ENCODE results near the gene MRPL10.

MRPL10 gene

DNA sequence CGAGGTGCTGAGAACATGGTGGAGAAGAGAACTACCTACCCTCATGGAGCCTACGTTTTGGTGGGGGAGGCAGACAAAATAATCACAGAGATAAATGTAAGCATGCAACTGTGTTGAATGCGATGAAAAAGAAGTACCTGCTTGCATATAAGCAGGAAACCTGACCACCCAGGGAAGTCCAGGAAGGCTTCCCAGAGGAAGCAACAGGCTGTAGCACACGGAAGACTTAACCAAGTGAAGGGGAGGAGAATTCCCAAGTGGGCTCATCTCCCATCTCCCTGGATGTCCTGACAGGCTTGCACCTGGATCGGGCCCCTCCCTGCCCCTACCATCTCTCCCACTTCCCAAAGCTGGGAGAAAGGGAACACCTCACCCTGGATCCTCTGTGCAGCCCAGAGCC is 7.7 kb upstream of the MRPL10 start:
- no peak for DNase-seq (ENCODE audit: low read depth)

GRCh38 chr17:47838636-47839035 is 7.3 kb upstream of the MRPL10 start:
- no peak for DNase-seq (ENCODE audit: low read depth)

DNA sequence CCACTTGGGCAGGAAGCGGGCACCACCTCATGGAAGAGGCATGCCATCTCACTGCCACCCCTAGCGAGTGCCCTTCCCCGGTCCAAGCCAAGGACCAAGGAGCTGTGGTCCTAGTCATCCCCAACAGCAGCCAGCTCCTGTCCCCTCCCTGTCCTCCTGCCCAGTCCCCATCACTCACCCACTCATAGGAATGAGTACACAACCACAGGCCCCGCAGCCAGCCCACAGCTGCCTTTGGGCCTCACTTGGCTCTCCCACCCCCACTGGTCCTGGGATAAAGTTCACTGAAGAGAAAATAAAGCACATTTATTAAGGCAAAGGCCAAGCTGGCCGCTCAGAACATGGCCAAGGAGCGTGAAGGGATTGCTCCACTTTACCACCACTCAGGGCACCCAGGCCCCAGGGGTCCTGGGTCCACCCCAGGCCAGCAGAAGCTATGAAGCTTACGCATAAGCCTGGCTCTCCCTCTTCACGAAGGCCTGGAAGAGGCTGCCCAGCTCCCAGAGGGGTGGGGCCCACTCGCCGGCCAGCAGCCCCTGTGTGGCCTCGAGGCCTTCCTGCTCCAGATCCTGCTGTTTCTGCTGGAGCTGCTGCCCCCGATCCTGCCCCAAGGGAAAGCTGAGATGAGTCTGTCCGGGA is 6.2 kb upstream of the MRPL10 start:
- DNase-seq (ENCODE audit: low read depth), result peak; percentile 60

DNA sequence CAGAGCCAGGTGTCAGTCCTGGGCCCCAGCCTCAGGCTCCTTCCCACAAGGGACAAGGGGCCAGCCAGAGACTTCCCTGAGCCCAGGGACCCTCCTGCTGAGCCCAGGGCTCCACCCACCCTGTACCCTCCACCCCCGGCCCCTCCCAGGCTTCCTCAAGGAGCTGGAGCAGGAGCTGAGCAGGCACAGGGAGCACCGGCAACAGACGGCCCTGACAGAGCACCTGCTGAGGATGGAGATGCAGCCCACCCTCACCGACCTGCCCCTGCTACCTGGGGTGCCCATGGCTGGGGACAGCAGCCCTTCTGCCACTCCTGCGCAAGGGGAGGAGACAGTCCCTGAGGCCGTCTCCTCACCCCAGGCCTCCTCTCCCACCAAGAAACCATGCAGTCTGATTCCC is 5.3 kb upstream of the MRPL10 start:
- DNase-seq (ENCODE audit: low read depth), result no peak

DNA sequence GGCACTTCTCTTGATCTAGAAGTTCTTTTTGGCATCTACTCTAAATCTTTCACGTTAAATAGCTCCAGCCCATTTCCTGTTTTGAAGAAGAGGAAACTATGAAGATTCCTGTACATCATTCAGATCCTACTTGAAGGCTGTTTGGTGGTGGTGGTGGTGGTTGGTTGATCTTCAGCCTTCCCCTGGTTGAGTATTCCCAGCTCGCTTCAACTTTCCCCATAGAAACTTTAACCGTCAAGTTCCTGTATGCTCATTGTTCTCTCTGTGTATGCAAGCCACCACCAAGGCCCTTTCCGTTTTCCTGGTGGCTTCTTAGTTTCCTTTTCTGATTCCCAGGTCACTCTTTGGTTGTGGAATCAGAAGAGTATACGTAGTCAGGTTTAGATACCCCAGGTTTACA is 3.4 kb upstream of the MRPL10 start:
- DNase-seq (ENCODE audit: low read depth), result no peak

DNA sequence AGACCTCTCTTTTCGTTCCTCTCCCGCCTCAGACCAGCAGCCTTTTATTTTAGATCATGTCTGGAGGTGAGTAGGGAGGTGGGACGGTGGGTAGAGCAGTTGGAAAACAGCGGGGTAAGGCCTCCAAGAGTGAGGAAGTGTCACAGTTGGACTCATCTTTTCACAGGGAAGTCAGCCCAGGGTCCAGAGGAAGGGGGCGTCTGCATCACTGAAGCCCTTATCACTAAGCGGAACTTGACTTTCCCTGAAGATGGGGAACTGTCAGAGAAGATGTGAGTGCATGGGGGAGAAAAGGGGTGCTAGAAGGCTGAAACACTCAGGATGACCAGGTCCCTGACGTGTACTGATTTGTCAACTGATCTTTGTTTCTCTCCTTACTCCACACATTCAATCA is 590 bp upstream of the MRPL10 start:
- DNase-seq (ENCODE audit: low read depth), result peak; percentile 25

- no peak for DNase-seq (ENCODE audit: low read depth)
Measured at GRCh38 chr17:47830396-47831002, 842 bp downstream of the MRPL10 start.

GRCh38 chr17:47829870-47830269 is 1.5 kb downstream of the MRPL10 start:
- no peak for DNase-seq (ENCODE audit: low read depth)

DNA sequence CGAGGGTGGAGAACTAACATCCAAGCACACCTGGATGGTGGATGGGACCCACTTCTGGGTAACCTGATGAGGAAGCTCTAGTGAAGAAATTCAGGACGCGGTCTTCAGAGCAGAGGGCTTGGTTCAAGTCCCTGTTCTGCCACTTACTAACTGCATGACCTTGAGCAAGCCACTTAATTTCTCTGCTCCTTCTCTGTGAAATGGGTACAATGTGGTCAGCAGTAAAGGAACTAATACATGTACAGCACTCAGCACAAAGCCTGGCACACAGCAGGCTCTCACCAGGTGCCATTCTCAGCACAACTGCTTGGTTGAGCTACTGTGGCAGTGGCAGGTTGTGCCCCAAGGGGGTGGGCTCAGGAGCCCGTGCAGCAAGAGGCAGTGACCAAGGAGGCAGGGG is 7.8 kb downstream of the MRPL10 start:
- no peak for DNase-seq (ENCODE audit: low read depth)

DNA sequence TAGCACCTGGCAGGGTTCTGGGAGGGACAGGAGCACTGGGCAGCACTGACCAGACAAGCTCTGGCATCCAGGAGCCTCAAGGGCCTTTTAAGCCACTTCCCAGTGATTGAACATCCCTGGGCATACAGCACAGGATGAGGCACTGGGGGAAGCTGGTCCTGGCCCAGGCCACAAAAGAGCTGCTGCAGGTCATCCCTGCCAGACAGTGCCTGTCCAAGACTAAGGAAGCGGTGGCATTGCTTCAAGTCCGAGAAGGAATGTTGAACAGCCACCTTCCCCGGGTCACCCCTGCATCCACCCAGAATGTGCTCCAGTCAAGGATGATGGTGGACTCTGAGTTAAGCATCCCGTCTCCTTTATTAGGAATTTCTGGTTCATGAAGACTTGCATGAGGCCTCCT is 8.6 kb downstream of the MRPL10 start:
- no peak for DNase-seq (ENCODE audit: low read depth)

DNA sequence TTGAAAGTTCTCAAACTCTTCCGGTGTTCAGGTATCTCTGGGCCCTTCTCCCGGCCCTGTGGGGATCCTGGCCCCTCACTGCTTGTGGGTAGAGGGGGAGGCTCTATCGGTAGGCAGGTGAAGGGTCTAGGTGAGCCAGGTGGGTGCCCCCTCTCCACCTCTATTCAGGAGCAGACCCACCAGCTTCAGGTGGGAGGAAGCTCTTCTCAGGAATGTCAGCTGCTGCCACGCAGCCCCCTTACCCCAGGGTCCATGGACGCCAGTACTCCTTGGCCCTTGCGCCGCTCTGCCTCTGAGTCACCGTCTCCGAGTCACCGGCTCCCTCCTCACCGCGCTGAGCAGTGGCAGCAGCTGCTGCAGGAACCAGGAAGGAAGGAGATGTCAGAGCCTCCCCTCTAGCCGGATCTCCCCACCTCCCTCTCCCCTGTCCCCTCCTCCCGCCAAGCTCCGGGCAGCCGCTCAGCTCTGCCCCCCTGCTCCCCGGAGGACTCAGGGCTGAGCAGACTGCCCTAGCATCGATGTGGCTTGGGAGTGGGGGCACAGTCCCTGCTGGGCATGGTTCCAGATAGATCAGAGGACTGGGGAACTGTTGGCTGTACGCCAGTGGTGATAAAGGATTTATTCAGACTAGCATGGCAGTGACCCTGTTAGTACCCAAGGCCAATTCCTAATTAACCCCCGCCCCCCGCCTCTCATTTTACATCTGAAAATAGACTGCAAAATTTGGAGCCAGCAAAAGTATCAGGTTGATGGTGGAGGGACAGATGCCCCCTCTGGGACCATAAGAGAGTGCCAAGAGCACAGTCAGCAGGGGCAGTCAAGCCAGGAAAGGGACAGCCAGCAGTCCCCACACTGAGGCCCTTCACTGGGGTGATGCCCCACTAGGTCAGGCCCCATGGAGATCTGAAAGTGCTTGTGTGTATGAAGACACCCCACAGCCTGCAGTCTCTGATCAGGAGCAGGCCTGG is 9.6 kb downstream of the MRPL10 start, which contains the start of gene OSBPL7:
Gene OSBPL7, minus strand, starts transcription at position 371 of the 968 bp plus-strand sequence. CDS start 1,516 bp downstream, outside the sequence.
- DNase-seq (ENCODE audit: low read depth), result peak; percentile 94

DNA sequence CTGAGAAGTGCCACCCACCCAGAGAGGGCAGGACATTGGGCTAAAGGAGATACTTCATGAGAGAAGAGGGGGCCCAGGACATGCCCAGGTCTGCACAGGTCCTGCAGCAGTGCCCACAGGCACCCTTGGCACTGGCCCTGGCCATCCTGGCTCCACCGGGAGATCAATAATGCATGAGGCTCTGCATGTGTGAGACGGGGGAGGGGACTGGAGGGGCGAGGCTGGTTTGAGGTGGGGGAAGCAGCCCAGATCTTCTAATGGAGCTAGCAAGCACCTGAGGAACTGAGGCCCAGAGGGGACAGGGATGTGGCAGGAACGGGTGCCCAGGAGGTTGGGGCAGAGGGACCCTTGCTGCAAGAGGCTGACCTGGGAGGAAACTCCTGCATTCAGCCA is 10.3 kb downstream of the MRPL10 start:
- no peak for DNase-seq (ENCODE audit: low read depth)

GRCh38 chr17:47820033-47820789 is 11.1 kb downstream of the MRPL10 start:
- DNase-seq (ENCODE audit: low read depth), result no peak

DNA sequence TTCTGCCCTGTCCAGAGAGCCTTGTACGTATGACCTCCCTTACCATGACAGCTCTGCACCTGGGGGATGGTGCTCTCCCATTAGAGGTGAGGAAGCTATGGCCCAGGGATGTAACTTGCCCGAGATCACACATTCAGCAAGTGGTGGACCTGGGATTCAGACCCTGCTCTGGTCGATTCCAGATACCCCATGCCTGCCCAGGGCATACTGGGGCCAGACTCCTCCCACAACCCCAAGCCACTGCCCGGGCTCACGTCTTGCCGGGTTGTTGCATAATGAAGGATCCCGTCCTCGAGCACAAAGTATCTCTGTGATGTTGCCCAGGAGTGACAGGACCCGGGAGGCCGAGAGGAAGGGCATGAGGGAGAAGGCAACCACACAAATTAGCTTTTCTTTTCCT is 11.9 kb downstream of the MRPL10 start:
- DNase-seq (ENCODE audit: low read depth), result no peak

DNA sequence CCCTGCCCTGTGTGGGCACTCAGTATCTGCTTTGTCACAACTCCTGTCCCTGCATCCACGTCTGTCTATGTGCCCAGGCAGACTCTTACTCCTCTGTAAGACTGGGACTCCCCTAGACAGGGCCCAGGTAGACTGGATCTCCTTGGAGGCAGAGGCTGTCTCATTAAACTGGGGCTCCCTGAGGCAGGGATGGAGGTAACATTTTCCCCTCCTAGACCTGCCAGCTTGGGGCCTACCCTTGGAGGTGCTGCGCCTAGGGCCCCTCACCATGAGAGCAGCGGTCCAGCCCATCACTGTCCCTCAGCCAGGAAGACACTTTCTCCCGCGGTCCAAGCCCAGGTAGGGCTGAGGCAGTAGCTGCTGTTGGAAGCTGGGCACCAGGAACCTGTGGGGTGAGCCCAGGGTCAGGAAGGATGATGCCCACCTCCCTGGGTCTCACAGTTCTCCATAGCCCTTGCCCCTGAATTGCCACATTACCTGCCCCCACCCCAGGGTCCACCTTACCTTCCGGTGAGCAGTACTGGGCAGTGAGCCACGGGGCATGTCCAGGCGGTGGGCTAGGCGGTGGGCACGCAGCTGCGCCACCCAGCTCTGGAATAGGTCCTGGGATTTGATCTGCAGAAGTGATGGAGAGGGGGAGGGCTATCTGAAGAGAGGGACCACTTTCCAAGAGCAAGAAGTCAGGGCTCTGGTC is 13.2 kb downstream of the MRPL10 start:
- DNase-seq (ENCODE audit: low read depth), result no peak

- DNase-seq (ENCODE audit: low read depth), result no peak
Measured at GRCh38 chr17:47816947-47817346, 14.4 kb downstream of the MRPL10 start.

DNA sequence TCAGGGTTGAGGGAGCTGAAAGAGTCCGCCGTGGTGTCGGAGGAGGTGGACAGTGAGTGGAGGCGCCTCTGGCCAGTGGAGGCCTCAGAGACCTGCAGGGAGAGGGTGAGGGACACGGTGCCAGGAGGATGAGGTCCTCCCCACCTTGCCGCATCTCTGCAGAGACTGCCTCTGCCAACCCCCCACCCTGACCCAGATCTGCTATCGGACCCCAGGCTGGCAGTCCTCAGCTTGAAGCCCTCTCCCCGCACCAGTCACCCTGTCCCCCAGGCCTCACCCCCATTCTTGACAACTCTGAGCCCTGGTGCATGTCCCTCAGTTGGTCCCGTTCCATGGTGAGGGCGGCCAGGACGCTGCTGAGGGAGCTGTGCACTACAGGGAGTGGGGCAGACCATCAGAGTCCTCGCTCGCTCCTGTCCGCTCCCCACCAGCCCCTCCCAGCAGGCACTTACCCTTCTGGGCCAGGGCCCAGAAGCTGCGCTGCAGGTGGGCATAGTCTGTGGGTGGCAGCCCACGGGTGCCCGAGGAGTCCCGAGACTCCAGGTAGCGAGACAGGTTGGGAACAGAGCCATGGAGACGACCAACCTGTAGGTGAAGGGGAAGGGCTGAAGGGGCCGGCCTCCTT is 15.1 kb downstream of the MRPL10 start:
- DNase-seq (ENCODE audit: low read depth), result no peak

DNA sequence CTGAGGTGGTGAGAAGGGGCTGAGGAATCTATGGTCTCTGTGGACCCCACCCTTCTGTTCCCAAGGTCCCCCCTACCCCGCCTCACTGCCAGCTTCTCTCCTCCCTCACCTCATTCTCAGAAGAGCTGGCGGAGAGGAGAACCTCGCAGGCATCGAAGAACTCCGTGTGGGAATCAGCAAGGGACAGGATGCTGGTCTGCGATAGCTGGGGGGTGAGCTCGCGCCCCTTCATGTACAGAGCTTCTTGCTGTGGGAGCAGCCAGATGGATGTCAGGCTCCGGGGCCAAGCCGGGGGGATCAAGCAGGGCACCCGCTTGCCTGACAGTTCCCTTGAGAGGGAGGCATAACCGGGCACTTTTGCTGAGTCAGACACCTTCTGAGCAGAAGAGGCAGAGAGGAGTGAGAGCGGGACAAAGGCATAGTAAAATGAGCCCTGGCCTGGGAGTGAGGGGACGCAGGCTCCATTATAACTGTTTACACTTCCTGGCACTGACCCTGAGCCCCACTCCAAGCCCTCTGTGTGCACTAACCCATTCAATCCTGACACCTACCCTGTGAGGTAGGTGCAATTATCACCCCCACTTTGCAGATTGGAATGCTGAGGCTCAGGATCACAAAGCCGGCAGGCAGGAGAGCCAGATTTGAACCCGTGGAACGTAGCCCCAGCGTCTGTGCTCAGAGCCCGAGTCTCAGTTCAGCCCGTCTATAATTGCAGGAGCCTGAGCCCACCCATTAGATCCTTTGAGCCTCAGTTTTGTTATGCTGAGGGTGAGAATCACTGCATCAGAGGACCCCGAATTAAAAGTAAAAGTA is 16.0 kb downstream of the MRPL10 start:
- DNase-seq (ENCODE audit: low read depth), result no peak

- DNase-seq (ENCODE audit: low read depth), result no peak
Measured at GRCh38 chr17:47813512-47814031, 17.8 kb downstream of the MRPL10 start.

GRCh38 chr17:47813077-47813476 is 18.3 kb downstream of the MRPL10 start:
- no peak for DNase-seq (ENCODE audit: low read depth)

All from ELR (cell line).